Hepatocyte (in vitro differentiated cells): Measurements from ENCODE around the gene MED7.

ENCODE experiments used
- EZH2 ChIP-seq: fragments of 200-600 bp; sonication (generic); IDR thresholded peaks from 2 replicates; pipeline ENCODE4 v1.6.1; 2016; ENCODE audit warnings: antibody characterized with exemption, mild to moderate bottlenecking, borderline replicate concordance
- EZH2phosphoT487 ChIP-seq: fragments of 200-600 bp; sonication (generic); IDR thresholded peaks from one replicate; pipeline ENCODE4 v1.6.1; 2018; ENCODE audit warnings: antibody characterized with exemption, mild to moderate bottlenecking, low read depth, moderate library complexity; ENCODE audit not compliant: unreplicated experiment, severe bottlenecking
- TF ChIP-seq, protein P1 (sequence below): fragments of 200-600 bp; sonication (generic); IDR thresholded peaks from 2 replicates; pipeline ENCODE4 v1.5.1; 2016; ENCODE audit warnings: antibody characterized with exemption, mild to moderate bottlenecking; ENCODE audit not compliant: poor library complexity

DNA sequence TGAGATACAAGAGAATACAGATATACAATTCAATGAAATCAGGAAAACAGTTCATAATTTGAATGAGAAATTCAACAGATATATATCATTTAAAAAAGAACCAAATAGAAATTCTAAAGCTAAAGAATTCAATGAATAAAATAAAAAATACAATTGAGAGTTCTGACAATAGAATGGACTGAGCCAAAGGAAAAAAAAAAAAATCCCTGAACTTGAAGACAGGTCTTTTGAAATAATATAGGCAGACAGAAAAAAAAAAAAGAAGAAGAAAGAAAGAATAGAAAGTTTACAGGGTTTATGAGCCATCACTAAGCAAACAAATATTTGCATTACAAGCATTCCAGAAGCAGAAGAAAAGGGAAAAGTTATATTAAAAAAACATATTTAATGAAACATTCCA lies 21.0 kb downstream of the MED7 start:
- TF ChIP-seq, protein P1, sequence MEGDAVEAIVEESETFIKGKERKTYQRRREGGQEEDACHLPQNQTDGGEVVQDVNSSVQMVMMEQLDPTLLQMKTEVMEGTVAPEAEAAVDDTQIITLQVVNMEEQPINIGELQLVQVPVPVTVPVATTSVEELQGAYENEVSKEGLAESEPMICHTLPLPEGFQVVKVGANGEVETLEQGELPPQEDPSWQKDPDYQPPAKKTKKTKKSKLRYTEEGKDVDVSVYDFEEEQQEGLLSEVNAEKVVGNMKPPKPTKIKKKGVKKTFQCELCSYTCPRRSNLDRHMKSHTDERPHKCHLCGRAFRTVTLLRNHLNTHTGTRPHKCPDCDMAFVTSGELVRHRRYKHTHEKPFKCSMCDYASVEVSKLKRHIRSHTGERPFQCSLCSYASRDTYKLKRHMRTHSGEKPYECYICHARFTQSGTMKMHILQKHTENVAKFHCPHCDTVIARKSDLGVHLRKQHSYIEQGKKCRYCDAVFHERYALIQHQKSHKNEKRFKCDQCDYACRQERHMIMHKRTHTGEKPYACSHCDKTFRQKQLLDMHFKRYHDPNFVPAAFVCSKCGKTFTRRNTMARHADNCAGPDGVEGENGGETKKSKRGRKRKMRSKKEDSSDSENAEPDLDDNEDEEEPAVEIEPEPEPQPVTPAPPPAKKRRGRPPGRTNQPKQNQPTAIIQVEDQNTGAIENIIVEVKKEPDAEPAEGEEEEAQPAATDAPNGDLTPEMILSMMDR, result no peak
- TF ChIP-seq EZH2, result no peak
- TF ChIP-seq EZH2phosphoT487, result no peak
